IPS-20b (cell line): Measurements from ENCODE around the gene SYNCRIP.
A peak's percentile ranks its signal among the peaks of the same experiment; 100 is the strongest.

Source experiments
- H3K27ac ChIP-seq: one replicate; pipeline ENCODE4 v1.5.1; 2013; ENCODE audit warnings: low read length
- H3K27me3 ChIP-seq: 2 replicates; pipeline ENCODE4 v1.6.1; 2013; ENCODE audit warnings: mild to moderate bottlenecking, low read length, inconsistent platforms; ENCODE audit not compliant: insufficient read depth
- H3K36me3 ChIP-seq: 2 replicates; pipeline ENCODE4 v1.6.1; 2013; ENCODE audit warnings: low read depth, mild to moderate bottlenecking, inconsistent platforms, low read length, moderate library complexity; ENCODE audit not compliant: insufficient read depth
- H3K4me1 ChIP-seq: 2 replicates; pipeline ENCODE4 v1.6.1; 2013; ENCODE audit warnings: mild to moderate bottlenecking, control low read depth, inconsistent platforms, low read length, moderate library complexity; ENCODE audit not compliant: insufficient read depth
- H3K4me3 ChIP-seq: 2 replicates; pipeline ENCODE4 v1.5.1; 2013; ENCODE audit warnings: mild to moderate bottlenecking, low read length, inconsistent platforms
- H3K9ac ChIP-seq: 2 replicates; pipeline ENCODE4 v1.6.1; 2013; ENCODE audit warnings: low read depth, mild to moderate bottlenecking, inconsistent platforms, low read length, moderate library complexity
- H3K9me3 ChIP-seq: 2 replicates; pipeline ENCODE4 v1.6.1; 2013; ENCODE audit warnings: mild to moderate bottlenecking, low read depth, low read length, inconsistent platforms; ENCODE audit not compliant: insufficient read depth

The SYNCRIP gene

GRCh38 chr6:85678026-85678601, 35.4 kb upstream of the SYNCRIP start:
- Histone ChIP-seq H3K36me3 (peaks cover 43% of the 10 kb centered on the region), H3K27me3 (no peaks in the 10 kb centered on the region), H3K9ac (peak overlapping the region; percentile 97), H3K4me1 (peaks cover 9% of the 10 kb centered on the region; the same call in 1 of the 2 replicates), H3K4me3 (peak overlapping the region; percentile 95), H3K9me3 (no peaks in the 10 kb centered on the region), H3K27ac (peak overlapping the region; percentile 60)

- H3K36me3 ChIP-seq, result peaks cover 43% of the 10 kb centered on the region
- no peaks in the 10 kb centered on the region for H3K9me3 ChIP-seq
- H3K27ac ChIP-seq, result peak overlapping the region; percentile 60
Observed at GRCh38 chr6:85677234-85677956, 34.7 kb upstream of the SYNCRIP start.

GRCh38 chr6:85676086-85676729, 33.5 kb upstream of the SYNCRIP start:
- peak overlapping the region; percentile 95 for H3K4me3 ChIP-seq

More at GRCh38 chr6:85677234-85677956, 34.7 kb upstream of the SYNCRIP start:
- Histone ChIP-seq H3K4me3 (peak overlapping the region; percentile 95), H3K27me3 (no peaks in the 10 kb centered on the region), H3K9ac (peak overlapping the region; percentile 97), H3K4me1 (peaks cover 9% of the 10 kb centered on the region; the same call in 1 of the 2 replicates)

GRCh38 chr6:85675030-85675819, 32.5 kb upstream of the SYNCRIP start:
- Histone ChIP-seq H3K9ac (peak overlapping the region; percentile 97; the same call in 1 of the 2 replicates), H3K27ac (no peak overlapping the region), H3K9me3 (no peaks in the 10 kb centered on the region), H3K4me1 (peaks cover 12% of the 10 kb centered on the region; the same call in 1 of the 2 replicates), H3K27me3 (no peaks in the 10 kb centered on the region), H3K36me3 (peaks cover 43% of the 10 kb centered on the region), H3K4me3 (peak overlapping the region; percentile 95)

More at GRCh38 chr6:85676086-85676729, 33.5 kb upstream of the SYNCRIP start:
- H3K9ac ChIP-seq, result peak overlapping the region; percentile 97
- H3K27ac ChIP-seq, result peak overlapping the region; percentile 6
- no peaks in the 10 kb centered on the region for H3K27me3 ChIP-seq
- no peaks in the 10 kb centered on the region for H3K9me3 ChIP-seq
- H3K4me1 ChIP-seq, result peaks cover 9% of the 10 kb centered on the region; the same call in 1 of the 2 replicates
- H3K36me3 ChIP-seq, result peaks cover 43% of the 10 kb centered on the region

GRCh38 chr6:85674604-85675003, 31.9 kb upstream of the SYNCRIP start:
- Histone ChIP-seq H3K27me3 (no peaks in the 10 kb centered on the region), H3K9ac (peak overlapping the region; percentile 97; the same call in 1 of the 2 replicates), H3K4me3 (peak overlapping the region; percentile 95), H3K4me1 (peaks cover 11% of the 10 kb centered on the region; the same call in 1 of the 2 replicates), H3K9me3 (no peaks in the 10 kb centered on the region), H3K36me3 (peaks cover 43% of the 10 kb centered on the region), H3K27ac (no peak overlapping the region)

- H3K27me3 ChIP-seq, result no peaks in the 10 kb centered on the region
- no peak overlapping the region for H3K27ac ChIP-seq
- H3K4me3 ChIP-seq, result no peak overlapping the region
- peaks cover 15% of the 10 kb centered on the region; the same call in 1 of the 2 replicates for H3K4me1 ChIP-seq
- peaks cover 43% of the 10 kb centered on the region for H3K36me3 ChIP-seq
- no peak overlapping the region for H3K9ac ChIP-seq
- H3K9me3 ChIP-seq, result no peaks in the 10 kb centered on the region
Observed at GRCh38 chr6:85673198-85674139, 30.8 kb upstream of the SYNCRIP start.

GRCh38 chr6:85672623-85673022, 29.9 kb upstream of the SYNCRIP start:
- H3K9ac ChIP-seq, result no peak overlapping the region
- H3K36me3 ChIP-seq, result peaks cover 36% of the 10 kb centered on the region
- no peaks in the 10 kb centered on the region for H3K27me3 ChIP-seq
- H3K9me3 ChIP-seq, result no peaks in the 10 kb centered on the region
- H3K4me3 ChIP-seq, result no peak overlapping the region
- H3K4me1 ChIP-seq, result peaks cover 16% of the 10 kb centered on the region; the same call in 1 of the 2 replicates
- no peak overlapping the region for H3K27ac ChIP-seq

- Histone ChIP-seq H3K36me3 (peaks cover 30% of the 10 kb centered on the region), H3K27me3 (no peaks in the 10 kb centered on the region), H3K9ac (no peak overlapping the region), H3K27ac (no peak overlapping the region), H3K9me3 (no peaks in the 10 kb centered on the region), H3K4me1 (peaks cover 16% of the 10 kb centered on the region; the same call in 1 of the 2 replicates), H3K4me3 (no peak overlapping the region)
Observed at GRCh38 chr6:85672050-85672449, 29.4 kb upstream of the SYNCRIP start.

- Histone ChIP-seq H3K9me3 (no peaks in the 10 kb centered on the region), H3K4me1 (peaks cover 16% of the 10 kb centered on the region; the same call in 1 of the 2 replicates), H3K4me3 (no peak overlapping the region), H3K36me3 (peaks cover 15% of the 10 kb centered on the region), H3K9ac (no peak overlapping the region), H3K27me3 (no peaks in the 10 kb centered on the region), H3K27ac (no peak overlapping the region)
Observed at GRCh38 chr6:85670573-85670972, 27.9 kb upstream of the SYNCRIP start.

- Histone ChIP-seq H3K36me3 (peaks cover 7% of the 10 kb centered on the region), H3K9ac (no peak overlapping the region), H3K9me3 (no peaks in the 10 kb centered on the region), H3K4me3 (peak overlapping the region; percentile 14; the same call in 1 of the 2 replicates), H3K27ac (no peak overlapping the region), H3K27me3 (no peaks in the 10 kb centered on the region), H3K4me1 (peaks cover 16% of the 10 kb centered on the region; the same call in 1 of the 2 replicates)
Observed at GRCh38 chr6:85669735-85670194, 27.1 kb upstream of the SYNCRIP start.
